Vagina (tissue), 2 donors: Measurements from ENCODE around the gene ABI1.

ENCODE experiments used
- POLR2A ChIP-seq, 2 donors: fragments of 450-650 bp; IDR thresholded peaks; one replicate each; pipeline ENCODE4 v1.6.1; 2017; ENCODE audit warnings: antibody characterized with exemption in 2 of 2, mild to moderate bottlenecking in 2 of 2, moderate library complexity in 2 of 2
- POLR2AphosphoS5 ChIP-seq, 2 donors: sonication (generic); formaldehyde crosslinking; IDR thresholded peaks; one replicate each; pipeline ENCODE4 v1.9.0; 2017; ENCODE audit warnings: antibody characterized with exemption in 2 of 2, mild to moderate bottlenecking in 2 of 2, low read depth in 1 of 2; ENCODE audit not compliant: insufficient read depth in 1 of 2
- TF ChIP-seq, protein P1 (sequence below), 3 experiments: fragments of 450-650 bp in 2 of 3; fragments of 200-600 bp in 1 of 3; sonication (generic) in 1 of 3; IDR thresholded peaks; one replicate each; pipeline ENCODE4 v1.5.1; 2017 to 2019; ENCODE audit warnings: antibody characterized with exemption in 3 of 3, mild to moderate bottlenecking in 2 of 3, moderate library complexity in 2 of 3

DNA sequence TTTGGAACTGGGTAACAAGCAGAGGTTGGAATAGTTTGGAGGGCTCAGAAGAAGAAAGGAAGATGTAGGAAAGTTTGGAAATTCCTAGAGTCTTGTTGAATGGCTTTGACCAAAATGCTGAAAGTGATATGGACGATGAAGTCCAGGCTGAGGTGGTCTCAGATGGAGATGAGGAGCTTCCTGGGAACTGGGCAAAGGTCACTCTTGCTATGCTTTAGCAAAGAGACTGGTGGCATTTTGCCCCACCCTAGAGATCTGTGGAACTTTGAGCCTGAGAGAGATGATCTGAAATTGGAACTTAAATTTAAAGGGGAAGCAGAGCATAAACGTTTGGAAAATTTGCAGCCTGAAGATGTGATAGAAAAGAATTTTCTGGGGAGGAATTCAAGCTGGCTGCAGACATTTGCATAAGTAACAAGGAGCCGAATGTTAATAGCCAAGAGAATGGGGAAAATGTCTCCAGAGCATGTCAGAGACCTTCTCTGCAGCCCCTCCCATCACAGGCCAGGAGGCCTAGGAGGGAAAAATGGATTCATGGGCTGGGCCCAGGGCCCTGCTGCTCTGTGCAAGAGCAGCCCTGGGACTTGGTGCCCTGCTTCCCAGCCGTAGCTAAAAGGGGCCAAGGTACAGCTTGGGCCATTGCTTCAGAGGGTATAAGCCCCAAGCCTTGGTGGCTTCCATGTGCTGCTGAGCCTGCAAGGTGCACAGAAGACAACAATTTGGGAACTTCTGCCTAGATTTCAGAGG, 159.7 kb downstream of the ABI1 start:
- TF ChIP-seq, protein P1, sequence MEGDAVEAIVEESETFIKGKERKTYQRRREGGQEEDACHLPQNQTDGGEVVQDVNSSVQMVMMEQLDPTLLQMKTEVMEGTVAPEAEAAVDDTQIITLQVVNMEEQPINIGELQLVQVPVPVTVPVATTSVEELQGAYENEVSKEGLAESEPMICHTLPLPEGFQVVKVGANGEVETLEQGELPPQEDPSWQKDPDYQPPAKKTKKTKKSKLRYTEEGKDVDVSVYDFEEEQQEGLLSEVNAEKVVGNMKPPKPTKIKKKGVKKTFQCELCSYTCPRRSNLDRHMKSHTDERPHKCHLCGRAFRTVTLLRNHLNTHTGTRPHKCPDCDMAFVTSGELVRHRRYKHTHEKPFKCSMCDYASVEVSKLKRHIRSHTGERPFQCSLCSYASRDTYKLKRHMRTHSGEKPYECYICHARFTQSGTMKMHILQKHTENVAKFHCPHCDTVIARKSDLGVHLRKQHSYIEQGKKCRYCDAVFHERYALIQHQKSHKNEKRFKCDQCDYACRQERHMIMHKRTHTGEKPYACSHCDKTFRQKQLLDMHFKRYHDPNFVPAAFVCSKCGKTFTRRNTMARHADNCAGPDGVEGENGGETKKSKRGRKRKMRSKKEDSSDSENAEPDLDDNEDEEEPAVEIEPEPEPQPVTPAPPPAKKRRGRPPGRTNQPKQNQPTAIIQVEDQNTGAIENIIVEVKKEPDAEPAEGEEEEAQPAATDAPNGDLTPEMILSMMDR (IDR thresholded peaks at IDR 0.05): no peak
- TF ChIP-seq POLR2A (IDR thresholded peaks at IDR 0.05): no peak
- TF ChIP-seq POLR2AphosphoS5 (IDR thresholded peaks at IDR 0.05; ENCODE audit: insufficient read depth in 1 of 2, low read depth in 1 of 2): no peak
